HTR-8/SVneo (cell line): ENCODE measurements around the gene CAMSAP1.

Experiments used
- DNase-seq: peaks from one replicate; pipeline ENCODE4 v3.0.0; 2011; ENCODE audit warnings: low spot score, mixed read lengths; ENCODE audit not compliant: insufficient read length
- FAIRE-seq: peaks from 2 replicates; lab custom pipeline; 2011; peaks lifted over from hg19 to GRCh38; lab: Jason Lieb, UNC

The CAMSAP1 gene

GRCh38 chr9:135799261-135799660 is 108.1 kb downstream of the CAMSAP1 start:
- DNase-seq: no peak
- FAIRE-seq: no peak

- DNase-seq (no peak), FAIRE-seq (no peak)
These were observed 109.1 kb downstream of the CAMSAP1 start for GRCh38 chr9:135798263-135798585.

GRCh38 chr9:135797507-135798262 is 109.7 kb downstream of the CAMSAP1 start:
- DNase-seq (peak; percentile 67), FAIRE-seq (no peak)

GRCh38 chr9:135796784-135797485 is 110.4 kb downstream of the CAMSAP1 start:
- DNase-seq (no peak), FAIRE-seq (no peak)

- FAIRE-seq: no peak
- DNase-seq: no peak
These were observed 112.0 kb downstream of the CAMSAP1 start for GRCh38 chr9:135795391-135795790.

- no peak for FAIRE-seq
- DNase-seq: no peak
These were observed 112.9 kb downstream of the CAMSAP1 start for GRCh38 chr9:135794361-135794885.

GRCh38 chr9:135794057-135794335 is 113.3 kb downstream of the CAMSAP1 start:
- FAIRE-seq: no peak
- no peak for DNase-seq

- DNase-seq: no peak
- no peak for FAIRE-seq
These were observed 113.9 kb downstream of the CAMSAP1 start for GRCh38 chr9:135793221-135794056.

GRCh38 chr9:135792268-135793128 is 114.8 kb downstream of the CAMSAP1 start:
- no peak for DNase-seq
- FAIRE-seq: no peak

GRCh38 chr9:135791431-135792267 is 115.7 kb downstream of the CAMSAP1 start:
- DNase-seq (no peak), FAIRE-seq (no peak)

GRCh38 chr9:135790850-135791249 is 116.5 kb downstream of the CAMSAP1 start:
- DNase-seq: no peak
- no peak for FAIRE-seq

GRCh38 chr9:135790356-135790755 is 117.0 kb downstream of the CAMSAP1 start:
- no peak for DNase-seq
- FAIRE-seq: no peak

GRCh38 chr9:135789838-135790291 is 117.5 kb downstream of the CAMSAP1 start:
- FAIRE-seq: no peak

GRCh38 chr9:135788576-135789300 is 118.6 kb downstream of the CAMSAP1 start:
- FAIRE-seq (no peak), DNase-seq (no peak)

More at GRCh38 chr9:135789838-135790291, 117.5 kb downstream of the CAMSAP1 start:
- no peak for DNase-seq

- DNase-seq (no peak), FAIRE-seq (no peak)
These were observed 119.4 kb downstream of the CAMSAP1 start for GRCh38 chr9:135787776-135788575.

- DNase-seq (no peak), FAIRE-seq (no peak)
These were observed 120.0 kb downstream of the CAMSAP1 start for GRCh38 chr9:135787317-135787716.

- DNase-seq: no peak
- no peak for FAIRE-seq
These were observed 121.1 kb downstream of the CAMSAP1 start for GRCh38 chr9:135786146-135786690.
